Neural crest cell (in vitro differentiated cells): ENCODE results near the gene BABAM2. TPM values are rescaled to one million over a fixed set of nuclear protein-coding genes. Genes with fewer than 3 reads are reported as not detected.

Source experiments
- DNase-seq: peaks from one replicate; pipeline ENCODE4 v3.0.0; 2021; ENCODE audit warnings: low read depth, mixed read lengths, low spot score
- H3K27ac Mint-ChIP-seq: one replicate; pipeline ENCODE4 v1.8.0; 2021; ENCODE audit warnings: mild to moderate bottlenecking, mixed read lengths; ENCODE audit not compliant: unreplicated experiment
- H3K27me3 Mint-ChIP-seq: 2 replicates; pipeline ENCODE4 v1.8.0; 2021; ENCODE audit warnings: low read depth, mild to moderate bottlenecking, mixed read lengths
- H3K36me3 Mint-ChIP-seq: 2 replicates; pipeline ENCODE4 v1.8.0; 2021; ENCODE audit warnings: low read depth, mild to moderate bottlenecking, mixed read lengths
- H3K4me1 Mint-ChIP-seq: 2 replicates; pipeline ENCODE4 v1.8.0; 2021; ENCODE audit warnings: mixed read lengths
- H3K4me3 Mint-ChIP-seq: one replicate; pipeline ENCODE4 v1.8.0; 2021; ENCODE audit warnings: mild to moderate bottlenecking, mixed read lengths
- H3K9me3 Mint-ChIP-seq: 2 replicates; pipeline ENCODE4 v1.8.0; 2021; ENCODE audit warnings: mixed read lengths
- total RNA-seq: library from RNA; stranded (reverse); gene quantifications from 2 replicates; pipeline ENCODE4 v1.2.1, GENCODE V29; 2021
- TF ChIP-seq, protein P1 (sequence below): fragments of 200-600 bp; sonication (generic); conservative IDR thresholded peaks from 2 replicates; pipeline ENCODE4 v1.5.0; 2021; ENCODE audit warnings: antibody characterized with exemption, mild to moderate bottlenecking

BABAM2 gene
- total RNA-seq, 1 donor from 2014 or later, result 28.6 TPM

- Mint-ChIP-seq H3K36me3 (peaks cover 11% of the 10 kb centered on the region), H3K9me3 (peaks cover 3% of the 10 kb centered on the region), H3K27ac (no peak overlapping the region), H3K4me3 (no peak overlapping the region), H3K27me3 (no peaks in the 10 kb centered on the region), H3K4me1 (no peaks in the 10 kb centered on the region)
- DNase-seq, result no peak
- TF ChIP-seq, protein P1, sequence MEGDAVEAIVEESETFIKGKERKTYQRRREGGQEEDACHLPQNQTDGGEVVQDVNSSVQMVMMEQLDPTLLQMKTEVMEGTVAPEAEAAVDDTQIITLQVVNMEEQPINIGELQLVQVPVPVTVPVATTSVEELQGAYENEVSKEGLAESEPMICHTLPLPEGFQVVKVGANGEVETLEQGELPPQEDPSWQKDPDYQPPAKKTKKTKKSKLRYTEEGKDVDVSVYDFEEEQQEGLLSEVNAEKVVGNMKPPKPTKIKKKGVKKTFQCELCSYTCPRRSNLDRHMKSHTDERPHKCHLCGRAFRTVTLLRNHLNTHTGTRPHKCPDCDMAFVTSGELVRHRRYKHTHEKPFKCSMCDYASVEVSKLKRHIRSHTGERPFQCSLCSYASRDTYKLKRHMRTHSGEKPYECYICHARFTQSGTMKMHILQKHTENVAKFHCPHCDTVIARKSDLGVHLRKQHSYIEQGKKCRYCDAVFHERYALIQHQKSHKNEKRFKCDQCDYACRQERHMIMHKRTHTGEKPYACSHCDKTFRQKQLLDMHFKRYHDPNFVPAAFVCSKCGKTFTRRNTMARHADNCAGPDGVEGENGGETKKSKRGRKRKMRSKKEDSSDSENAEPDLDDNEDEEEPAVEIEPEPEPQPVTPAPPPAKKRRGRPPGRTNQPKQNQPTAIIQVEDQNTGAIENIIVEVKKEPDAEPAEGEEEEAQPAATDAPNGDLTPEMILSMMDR, result peak; percentile 73
These were observed 265.1 kb downstream of the BABAM2 start for GRCh38 chr2:28155627-28156026.

DNA sequence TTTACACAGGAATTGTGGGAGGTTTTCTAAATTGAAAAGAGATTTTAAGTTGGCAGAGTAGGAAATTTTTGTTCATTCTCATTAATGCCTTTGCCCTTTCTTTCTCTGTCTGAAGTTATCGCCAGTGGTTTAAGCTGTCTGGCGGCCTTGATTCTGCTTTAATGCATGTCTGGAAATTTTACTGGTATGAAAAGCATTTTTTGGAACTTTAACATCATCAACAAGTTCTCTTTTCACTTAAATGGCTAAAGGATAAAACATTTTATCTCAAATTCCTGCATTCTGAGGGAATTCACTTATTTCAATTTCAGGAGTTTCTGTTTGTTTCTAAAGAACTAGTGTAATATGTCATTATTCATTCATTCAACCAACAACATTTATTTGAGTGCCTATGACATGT is 268.3 kb downstream of the BABAM2 start:
- peaks cover 3% of the 10 kb centered on the region for H3K9me3 Mint-ChIP-seq
- DNase-seq, result no peak
- no peak overlapping the region for H3K4me3 Mint-ChIP-seq
- TF ChIP-seq, protein P1, result no peak
- no peaks in the 10 kb centered on the region for H3K27me3 Mint-ChIP-seq
- H3K27ac Mint-ChIP-seq, result no peak overlapping the region
- H3K4me1 Mint-ChIP-seq, result peaks cover 6% of the 10 kb centered on the region
- peaks cover 11% of the 10 kb centered on the region for H3K36me3 Mint-ChIP-seq

GRCh38 chr2:28160986-28161425 is 270.5 kb downstream of the BABAM2 start:
- Mint-ChIP-seq H3K4me1 (peaks cover 7% of the 10 kb centered on the region), H3K27me3 (no peaks in the 10 kb centered on the region), H3K9me3 (peaks cover 2% of the 10 kb centered on the region), H3K27ac (no peak overlapping the region), H3K4me3 (no peak overlapping the region), H3K36me3 (peaks cover 3% of the 10 kb centered on the region)
- no peak for DNase-seq
- TF ChIP-seq, protein P1, result no peak

DNA sequence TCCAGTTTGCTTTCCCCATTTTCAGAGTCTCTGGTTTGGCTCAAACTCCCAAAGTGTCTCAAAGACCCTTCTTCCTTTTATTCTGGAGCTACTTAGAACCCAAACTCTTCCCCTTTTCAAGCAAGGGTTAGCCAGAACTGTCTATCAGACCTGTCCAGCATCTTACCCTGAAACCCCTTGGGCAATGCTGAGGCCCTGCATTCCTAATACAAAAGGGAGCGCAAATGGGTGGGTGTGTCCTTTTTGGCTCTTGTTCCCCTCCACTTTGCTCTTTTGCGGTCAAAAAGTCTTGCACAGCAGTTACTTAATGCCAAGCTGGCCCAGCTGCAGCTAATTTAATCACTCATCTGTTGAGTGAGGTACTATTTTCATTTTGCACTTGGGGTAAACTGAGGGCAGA is 270.9 kb downstream of the BABAM2 start:
- Mint-ChIP-seq H3K4me3 (no peak overlapping the region), H3K27ac (no peak overlapping the region), H3K4me1 (peaks cover 7% of the 10 kb centered on the region), H3K27me3 (no peaks in the 10 kb centered on the region), H3K36me3 (peaks cover 2% of the 10 kb centered on the region), H3K9me3 (no peaks in the 10 kb centered on the region)
- TF ChIP-seq, protein P1, result no peak
- no peak for DNase-seq

- Mint-ChIP-seq H3K4me1 (peaks cover 7% of the 10 kb centered on the region), H3K36me3 (peaks cover 2% of the 10 kb centered on the region), H3K4me3 (no peak overlapping the region), H3K9me3 (no peaks in the 10 kb centered on the region), H3K27me3 (no peaks in the 10 kb centered on the region), H3K27ac (no peak overlapping the region)
- TF ChIP-seq, protein P1, result no peak
- DNase-seq, result no peak
These were observed 272.0 kb downstream of the BABAM2 start for GRCh38 chr2:28162564-28162963.

DNA sequence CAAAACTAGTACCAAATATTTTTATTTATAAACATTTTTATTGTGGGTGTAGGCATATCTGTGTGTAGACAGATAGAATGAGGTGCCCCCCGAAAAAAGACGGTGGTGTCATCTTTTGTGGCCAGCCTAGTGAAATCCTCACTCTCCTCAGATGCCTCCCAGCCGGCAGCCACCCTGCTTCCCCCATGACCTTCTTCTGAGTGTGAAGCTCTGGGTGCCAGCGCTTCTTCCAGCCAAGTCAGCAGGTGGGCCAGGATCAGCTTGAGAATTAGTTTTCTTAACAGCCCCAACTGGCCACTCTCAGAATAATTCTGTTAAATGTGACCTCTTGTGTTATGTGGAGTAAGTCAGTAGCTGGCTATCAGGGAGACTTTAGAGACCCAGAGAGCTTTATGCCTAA is 272.5 kb downstream of the BABAM2 start:
- no peak overlapping the region for H3K27ac Mint-ChIP-seq
- H3K4me1 Mint-ChIP-seq, result peaks cover 7% of the 10 kb centered on the region
- H3K36me3 Mint-ChIP-seq, result peaks cover 2% of the 10 kb centered on the region
- DNase-seq, result no peak
- H3K27me3 Mint-ChIP-seq, result no peaks in the 10 kb centered on the region
- no peaks in the 10 kb centered on the region for H3K9me3 Mint-ChIP-seq
- H3K4me3 Mint-ChIP-seq, result no peak overlapping the region
- TF ChIP-seq, protein P1, result no peak
